Mesenteric fat pad (tissue), 1 donor: ENCODE results near the gene TMEM187. TPM values are rescaled to one million over a fixed set of nuclear protein-coding genes. Genes with fewer than 3 reads are reported as not detected.
"Not testable (repeated sequence)": the region's sequence is repeated elsewhere in the genome, so short reads cannot be mapped to it uniquely, and the experiment has no call there.

Experiments
- DNase-seq: peaks from one replicate; pipeline ENCODE4 v3.0.0-alpha.2; 2020; ENCODE audit warnings: low spot score
- total RNA-seq: library from RNA; stranded (reverse); fragmentation: NEBNext Ultra II Directional; extraction: Animal tissue kit (Norgen Biotek cat#: 25700); gene quantifications from one replicate; pipeline ENCODE4 v1.2.1, GENCODE V29; 2021
- donor health status: DM: yes; HTN: yes; CAD: no.

The TMEM187 gene
- total RNA-seq, 1 donor from 2014 or later: 8.7 TPM

GRCh38 chrX:153994398-153994797, 21.8 kb downstream of the TMEM187 start:
- not testable (repeated sequence) for DNase-seq

GRCh38 chrX:153995504-153995903, 22.9 kb downstream of the TMEM187 start:
- DNase-seq: no peak

GRCh38 chrX:153999359-154000037, 26.9 kb downstream of the TMEM187 start:
- DNase-seq: no peak

- DNase-seq: no peak
These were observed 27.5 kb downstream of the TMEM187 start for GRCh38 chrX:154000051-154000450.

- DNase-seq: no peak
These were observed 29.7 kb downstream of the TMEM187 start for GRCh38 chrX:154002215-154002719.

- DNase-seq: no peak
These were observed 31.8 kb downstream of the TMEM187 start for GRCh38 chrX:154004315-154004714.

GRCh38 chrX:154006947-154007346, 34.4 kb downstream of the TMEM187 start:
- no peak for DNase-seq

- DNase-seq: no peak
These were observed 36.0 kb downstream of the TMEM187 start for GRCh38 chrX:154008521-154008920.

- DNase-seq: no peak
These were observed 38.0 kb downstream of the TMEM187 start for GRCh38 chrX:154010330-154011087.

GRCh38 chrX:154011376-154012335, 39.1 kb downstream of the TMEM187 start:
- no peak for DNase-seq

GRCh38 chrX:154012336-154012991, 39.9 kb downstream of the TMEM187 start:
- no peak for DNase-seq

GRCh38 chrX:154013001-154013421, 40.5 kb downstream of the TMEM187 start:
- DNase-seq: no peak

- no peak for DNase-seq
These were observed 41.2 kb downstream of the TMEM187 start for GRCh38 chrX:154013614-154014360.

GRCh38 chrX:154014429-154015380, 42.2 kb downstream of the TMEM187 start:
- no peak for DNase-seq

GRCh38 chrX:154015581-154016264, 43.2 kb downstream of the TMEM187 start:
- no peak for DNase-seq

GRCh38 chrX:154016366-154017076, 44.0 kb downstream of the TMEM187 start:
- DNase-seq: no peak

- DNase-seq: no peak
These were observed 45.4 kb downstream of the TMEM187 start for GRCh38 chrX:154017766-154018517.
